Parathyroid adenoma (tissue), 2 donors: ENCODE data around the gene TBC1D30.

Experiments used
- H2AFZ ChIP-seq: fragments of 300-600 bp; sonication (generic); one replicate; pipeline ENCODE4 v1.7.0; 2017; ENCODE audit warnings: antibody characterized with exemption, mild to moderate bottlenecking
- H3K27ac ChIP-seq: fragments of 300-600 bp; sonication (generic); one replicate; pipeline ENCODE4 v1.7.0; 2017
- H3K27me3 ChIP-seq: fragments of 300-600 bp; sonication (generic); one replicate; pipeline ENCODE4 v1.7.0; 2017; ENCODE audit warnings: low read length; ENCODE audit not compliant: control insufficient read depth, insufficient read depth
- H3K36me3 ChIP-seq: fragments of 300-600 bp; sonication (generic); one replicate; pipeline ENCODE4 v1.7.0; 2017; ENCODE audit warnings: low read length; ENCODE audit not compliant: control insufficient read depth, insufficient read depth
- H3K4me1 ChIP-seq: fragments of 300-600 bp; sonication (generic); one replicate; pipeline ENCODE4 v1.7.0; 2017; ENCODE audit warnings: control low read depth
- H3K4me2 ChIP-seq: fragments of 300-600 bp; sonication (generic); one replicate; pipeline ENCODE4 v1.7.0; 2017; ENCODE audit warnings: low read length
- H3K4me3 ChIP-seq: fragments of 300-600 bp; sonication (generic); one replicate; pipeline ENCODE4 v1.7.0; 2017; ENCODE audit warnings: low read depth, low read length
- H3K79me2 ChIP-seq: fragments of 300-600 bp; sonication (generic); one replicate; pipeline ENCODE4 v1.7.0; 2017; ENCODE audit warnings: control low read depth
- H3K9ac ChIP-seq: fragments of 300-600 bp; sonication (generic); one replicate; pipeline ENCODE4 v1.7.0; 2017; ENCODE audit warnings: mild to moderate bottlenecking
- H3K9me3 ChIP-seq: fragments of 300-600 bp; sonication (generic); one replicate; pipeline ENCODE4 v1.7.0; 2017; ENCODE audit warnings: low read length; ENCODE audit not compliant: control insufficient read depth
- CTCF ChIP-seq: fragments of 300-600 bp; sonication (generic); IDR thresholded peaks from one replicate; pipeline ENCODE4 v1.7.0; 2017; ENCODE audit warnings: antibody characterized with exemption, mild to moderate bottlenecking
- donor health status: primary hyperparathyroidism.

The TBC1D30 gene

GRCh38 chr12:64780531-64781279 is 43.7 kb upstream of the TBC1D30 start:
- Histone ChIP-seq H3K4me3 (peak overlapping the region; percentile 48), H3K4me2 (peak overlapping the region; percentile 74), H3K4me1 (peaks cover 5% of the 10 kb centered on the region), H3K9ac (no peak overlapping the region), H2AFZ (peak overlapping the region; percentile 81), H3K27me3 (no peaks in the 10 kb centered on the region), H3K79me2 (no peaks in the 10 kb centered on the region), H3K27ac (peak overlapping the region; percentile 80), H3K9me3 (no peaks in the 10 kb centered on the region), H3K36me3 (no peaks in the 10 kb centered on the region)
- peak; percentile 14 for TF ChIP-seq CTCF

GRCh38 chr12:64781280-64782190 is 42.9 kb upstream of the TBC1D30 start:
- TF ChIP-seq CTCF, result peak; percentile 5
- H3K4me1 ChIP-seq, result peaks cover 5% of the 10 kb centered on the region
- H3K27me3 ChIP-seq, result no peaks in the 10 kb centered on the region
- no peaks in the 10 kb centered on the region for H3K9me3 ChIP-seq
- H3K79me2 ChIP-seq, result no peaks in the 10 kb centered on the region
- H3K4me2 ChIP-seq, result peak overlapping the region; percentile 74
- no peak overlapping the region for H3K9ac ChIP-seq
- peak overlapping the region; percentile 81 for H2AFZ ChIP-seq
- H3K4me3 ChIP-seq, result peak overlapping the region; percentile 48
- H3K36me3 ChIP-seq, result no peaks in the 10 kb centered on the region
- H3K27ac ChIP-seq, result peak overlapping the region; percentile 80

- H3K9ac ChIP-seq, result no peak overlapping the region
- H2AFZ ChIP-seq, result peak overlapping the region; percentile 81
- H3K4me1 ChIP-seq, result peaks cover 5% of the 10 kb centered on the region
- TF ChIP-seq CTCF, result no peak
- H3K27me3 ChIP-seq, result no peaks in the 10 kb centered on the region
- H3K4me2 ChIP-seq, result peak overlapping the region; percentile 74
- no peaks in the 10 kb centered on the region for H3K79me2 ChIP-seq
- H3K9me3 ChIP-seq, result no peaks in the 10 kb centered on the region
- H3K36me3 ChIP-seq, result no peaks in the 10 kb centered on the region
- H3K27ac ChIP-seq, result peak overlapping the region; percentile 80
- peak overlapping the region; percentile 48 for H3K4me3 ChIP-seq
Observed at GRCh38 chr12:64782191-64782876, 42.1 kb upstream of the TBC1D30 start.

DNA sequence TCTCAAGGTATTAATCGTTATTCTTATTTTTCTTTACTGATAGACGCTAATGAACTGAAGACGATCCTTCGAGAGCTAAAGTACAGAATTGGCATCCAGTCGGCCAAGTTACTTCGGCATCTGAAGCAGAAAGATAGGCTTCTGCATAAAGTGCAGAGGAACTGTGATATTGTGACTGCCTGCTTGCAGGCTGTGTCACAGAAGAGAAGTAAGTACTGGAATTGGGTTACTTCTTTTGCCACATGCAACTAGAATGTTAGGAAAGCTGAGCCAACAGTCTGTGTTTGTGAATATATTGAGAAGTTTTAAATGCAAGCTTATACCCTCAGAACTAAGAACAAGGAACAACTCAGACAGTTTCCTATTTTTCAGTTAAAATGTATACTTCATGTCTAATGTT is 38.6 kb upstream of the TBC1D30 start:
- H3K4me1 ChIP-seq, result peaks cover 5% of the 10 kb centered on the region
- no peaks in the 10 kb centered on the region for H3K36me3 ChIP-seq
- H3K4me3 ChIP-seq, result no peak overlapping the region
- no peak overlapping the region for H3K9ac ChIP-seq
- no peak overlapping the region for H3K4me2 ChIP-seq
- no peak overlapping the region for H3K27ac ChIP-seq
- H3K27me3 ChIP-seq, result no peaks in the 10 kb centered on the region
- H3K9me3 ChIP-seq, result no peaks in the 10 kb centered on the region
- TF ChIP-seq CTCF, result no peak
- H3K79me2 ChIP-seq, result no peaks in the 10 kb centered on the region
- H2AFZ ChIP-seq, result no peak overlapping the region
